GM12873 (cell line): ENCODE results near the gene MYL6.

Experiments used
- CTCF ChIP-seq: IDR thresholded peaks from 2 replicates; pipeline ENCODE4 v1.5.1; 2012; ENCODE audit warnings: low read depth, mild to moderate bottlenecking, moderate library complexity, low read length, control low read depth; ENCODE audit not compliant: insufficient read depth; ENCODE audit errors: missing control alignments

MYL6 gene

GRCh38 chr12:56192582-56192981 lies 34.4 kb downstream of the MYL6 start:
- no peak for TF ChIP-seq CTCF

GRCh38 chr12:56193025-56193578 lies 34.9 kb downstream of the MYL6 start:
- TF ChIP-seq CTCF = peak; percentile 70

GRCh38 chr12:56197921-56198635 lies 39.9 kb downstream of the MYL6 start:
- TF ChIP-seq CTCF = no peak

GRCh38 chr12:56198836-56199235 lies 40.7 kb downstream of the MYL6 start:
- no peak for TF ChIP-seq CTCF

GRCh38 chr12:56202366-56202765 lies 44.2 kb downstream of the MYL6 start:
- TF ChIP-seq CTCF = no peak

GRCh38 chr12:56202838-56203237 lies 44.7 kb downstream of the MYL6 start:
- no peak for TF ChIP-seq CTCF

- TF ChIP-seq CTCF = no peak
Measured at GRCh38 chr12:56204275-56204674, 46.1 kb downstream of the MYL6 start.
